IPS-15b (cell line): ENCODE results near the gene NRF1.
"Not testable (repeated sequence)": the region's sequence is repeated elsewhere in the genome, so short reads cannot be mapped to it uniquely, and the experiment has no call there.

Experiments used
- H3K27me3 ChIP-seq: one replicate; pipeline ENCODE4 v1.6.1; 2013; ENCODE audit warnings: low read length; ENCODE audit not compliant: control insufficient read depth, insufficient read depth
- H3K36me3 ChIP-seq: one replicate; pipeline ENCODE4 v1.6.1; 2013; ENCODE audit warnings: low read length; ENCODE audit not compliant: control insufficient read depth, insufficient read depth
- H3K4me1 ChIP-seq: one replicate; pipeline ENCODE4 v1.6.1; 2013; ENCODE audit warnings: mild to moderate bottlenecking, low read length; ENCODE audit not compliant: control insufficient read depth, insufficient read depth
- H3K4me3 ChIP-seq: one replicate; pipeline ENCODE4 v1.5.1; 2013; ENCODE audit warnings: low read depth, low read length
- H3K9ac ChIP-seq: one replicate; pipeline ENCODE4 v1.6.1; 2013; ENCODE audit warnings: low read depth, mild to moderate bottlenecking, low read length
- H3K9me3 ChIP-seq: one replicate; pipeline ENCODE4 v1.6.1; 2013; ENCODE audit warnings: mild to moderate bottlenecking, low read length; ENCODE audit not compliant: control insufficient read depth, insufficient read depth

NRF1 gene

DNA sequence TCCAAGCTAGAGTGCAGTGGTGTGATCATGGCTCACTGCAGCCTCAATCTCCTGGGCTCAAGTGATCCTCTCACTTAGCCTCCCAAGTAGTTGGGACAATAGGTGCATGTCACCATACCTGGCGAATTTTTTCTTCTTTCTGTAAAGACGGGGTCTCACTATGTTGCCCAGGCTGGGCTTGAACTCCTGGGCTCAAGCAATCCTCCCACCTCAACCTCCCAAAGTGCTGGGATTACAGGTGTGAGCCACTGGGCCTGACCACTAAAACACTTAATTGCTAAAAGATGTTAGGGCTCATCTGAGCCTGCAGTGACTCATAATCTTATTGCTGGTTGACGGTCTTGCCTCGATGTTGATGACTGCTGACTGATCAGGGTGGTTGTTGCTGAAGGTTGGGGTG is 63.0 kb downstream of the NRF1 start:
- not testable (repeated sequence) for H3K36me3 ChIP-seq, H3K4me1 ChIP-seq, H3K27me3 ChIP-seq, H3K4me3 ChIP-seq, H3K9ac ChIP-seq, H3K9me3 ChIP-seq

DNA sequence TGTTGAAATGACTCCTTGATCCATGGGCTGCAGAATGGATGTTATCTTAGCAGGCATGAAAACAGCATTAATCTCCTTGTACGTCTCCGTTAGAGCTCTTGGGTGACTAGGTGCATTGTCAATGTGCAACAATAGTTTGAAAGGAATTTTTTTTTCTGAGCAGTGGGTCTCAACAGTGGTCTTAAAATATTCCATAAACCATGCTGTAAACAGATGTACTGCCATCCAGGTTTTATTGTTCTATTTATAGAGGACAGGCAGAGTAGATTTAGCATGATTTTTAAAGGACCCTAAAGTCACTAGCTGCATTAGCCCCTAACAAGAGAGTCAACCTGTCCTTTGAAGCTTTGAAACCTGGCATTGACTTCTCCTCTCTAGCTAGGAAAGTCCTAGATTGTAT is 64.0 kb downstream of the NRF1 start:
- Histone ChIP-seq H3K4me1 (no peaks in the 10 kb centered on the region), H3K4me3 (no peak overlapping the region), H3K9ac (no peak overlapping the region), H3K27me3 (no peaks in the 10 kb centered on the region), H3K36me3 (peaks cover 3% of the 10 kb centered on the region), H3K9me3 (no peaks in the 10 kb centered on the region)

DNA sequence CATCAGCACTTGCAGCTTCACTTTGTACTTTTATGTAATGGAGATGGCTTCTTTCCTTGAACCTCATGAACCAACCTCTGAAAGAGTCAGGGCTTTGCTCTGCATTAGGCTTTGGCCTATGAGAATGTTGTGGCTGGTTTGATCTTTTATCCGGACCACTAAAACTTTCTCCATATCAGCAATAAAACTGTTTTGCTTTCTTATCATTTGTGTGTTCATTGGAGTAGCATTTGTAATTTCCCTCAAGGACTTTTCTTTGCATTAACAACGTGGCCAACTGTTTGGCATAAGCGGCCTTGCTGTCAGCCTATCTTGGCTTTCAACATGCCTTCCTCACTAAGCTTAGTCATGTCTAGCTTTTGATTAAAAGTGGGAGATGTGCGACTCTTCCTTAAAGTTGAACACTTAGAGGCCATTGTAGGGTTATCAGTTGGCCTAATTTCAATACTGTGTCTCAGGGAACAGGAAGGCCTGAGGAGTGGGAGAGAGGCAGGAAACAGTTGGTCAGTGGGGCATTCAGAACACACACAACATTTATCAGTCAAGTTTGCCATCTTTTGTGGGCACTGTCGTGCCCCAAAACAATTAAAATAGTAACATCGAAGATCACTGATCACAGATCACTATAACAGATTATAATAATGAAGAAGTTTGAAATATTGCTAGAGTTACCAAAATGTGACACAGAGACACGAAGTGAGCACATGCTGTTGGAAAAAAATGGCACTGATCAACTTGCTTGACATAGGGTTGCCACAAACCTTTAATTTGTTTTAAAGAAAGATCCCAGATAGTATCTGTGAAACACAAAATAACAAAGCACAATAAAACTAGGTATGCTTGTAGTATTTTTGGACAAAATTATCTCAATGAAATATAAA is 64.7 kb downstream of the NRF1 start:
- Histone ChIP-seq H3K4me1 (no peaks in the 10 kb centered on the region), H3K27me3 (no peaks in the 10 kb centered on the region), H3K9ac (no peak overlapping the region), H3K36me3 (peaks cover 3% of the 10 kb centered on the region), H3K9me3 (no peaks in the 10 kb centered on the region), H3K4me3 (no peak overlapping the region)

DNA sequence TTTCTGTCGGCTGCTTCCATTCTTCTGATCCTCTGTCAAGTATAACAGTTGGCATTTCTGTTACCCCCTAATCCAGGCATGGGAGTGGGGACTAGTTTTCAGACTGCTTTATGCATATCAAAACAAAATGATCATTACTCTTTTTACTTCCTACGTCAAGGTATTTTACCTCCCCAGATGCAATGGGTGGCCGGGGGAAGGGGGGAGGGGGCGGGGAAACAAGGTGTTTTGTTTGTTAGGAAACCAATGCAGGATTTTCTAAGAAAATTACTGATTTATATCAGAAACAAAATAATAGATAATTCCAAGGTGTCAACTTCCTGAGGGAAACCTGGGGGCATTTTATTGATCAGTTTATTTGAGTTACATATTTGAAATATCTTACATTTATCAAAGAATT is 66.3 kb downstream of the NRF1 start:
- no peaks in the 10 kb centered on the region for H3K27me3 ChIP-seq
- H3K9me3 ChIP-seq, result no peaks in the 10 kb centered on the region
- H3K9ac ChIP-seq, result no peak overlapping the region
- H3K4me3 ChIP-seq, result no peak overlapping the region
- H3K4me1 ChIP-seq, result no peaks in the 10 kb centered on the region
- H3K36me3 ChIP-seq, result peaks cover 3% of the 10 kb centered on the region

DNA sequence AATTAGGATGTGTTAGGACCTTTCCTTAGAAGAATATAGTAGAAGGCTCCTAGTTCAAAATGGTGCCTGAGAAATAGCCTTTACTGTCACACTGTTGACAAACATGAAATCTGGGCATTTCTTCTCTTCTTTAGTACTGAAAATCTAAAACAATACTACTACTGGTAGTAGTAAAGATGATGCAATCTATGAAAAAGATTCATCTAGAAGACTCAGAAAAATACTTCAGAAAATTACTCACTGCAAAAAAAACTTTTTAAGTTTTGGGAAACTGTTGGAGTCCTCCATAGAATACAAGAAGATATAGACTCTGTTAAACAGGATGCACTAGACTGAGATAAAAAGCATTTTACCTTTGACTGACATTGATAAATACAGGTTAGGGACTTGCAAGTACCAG is 67.1 kb downstream of the NRF1 start:
- Histone ChIP-seq H3K36me3 (peaks cover 3% of the 10 kb centered on the region), H3K9ac (no peak overlapping the region), H3K4me3 (no peak overlapping the region), H3K9me3 (no peaks in the 10 kb centered on the region), H3K4me1 (no peaks in the 10 kb centered on the region), H3K27me3 (no peaks in the 10 kb centered on the region)

DNA sequence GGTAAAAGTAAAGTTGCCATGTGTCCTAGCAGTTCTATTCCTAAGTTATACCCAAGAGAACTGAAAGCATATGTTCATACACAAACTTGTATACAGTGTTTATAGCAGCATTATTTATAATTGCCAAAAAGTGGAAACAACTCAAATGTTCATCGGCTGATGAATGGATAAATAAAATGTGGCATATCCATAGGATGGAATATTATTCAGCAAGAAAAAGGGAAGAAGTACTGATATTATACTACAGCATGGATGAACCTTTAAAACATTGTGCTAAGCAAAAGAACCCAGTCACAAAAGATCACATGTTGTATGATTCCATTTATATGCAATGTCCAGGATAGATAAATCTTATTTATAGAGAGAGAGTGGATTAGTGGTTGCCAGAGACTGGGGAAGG is 68.9 kb downstream of the NRF1 start:
- H3K36me3 ChIP-seq, result peaks cover under 1% of the 10 kb centered on the region
- no peak overlapping the region for H3K9ac ChIP-seq
- H3K9me3 ChIP-seq, result no peaks in the 10 kb centered on the region
- H3K27me3 ChIP-seq, result no peaks in the 10 kb centered on the region
- H3K4me3 ChIP-seq, result no peak overlapping the region
- H3K4me1 ChIP-seq, result no peaks in the 10 kb centered on the region

DNA sequence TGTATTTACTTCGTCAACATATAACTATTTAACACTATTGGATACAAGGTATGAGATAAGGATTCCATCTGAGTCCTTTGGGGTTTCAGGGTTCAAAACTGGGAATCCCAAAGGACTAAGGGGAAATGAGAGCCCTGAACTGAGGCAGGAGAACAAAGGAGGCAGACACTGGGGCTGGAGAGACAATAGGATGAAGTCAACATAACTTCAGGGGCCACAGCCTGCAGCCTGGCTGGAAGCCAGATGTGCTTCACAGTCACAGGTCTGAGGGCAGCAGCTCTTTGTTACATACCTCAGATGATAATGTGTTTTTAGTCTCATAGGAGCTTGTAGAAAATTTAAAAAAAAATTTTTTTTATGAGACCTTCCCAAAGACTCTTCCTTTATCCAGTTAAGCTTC is 73.3 kb downstream of the NRF1 start:
- no peak overlapping the region for H3K4me3 ChIP-seq
- H3K4me1 ChIP-seq, result no peaks in the 10 kb centered on the region
- no peak overlapping the region for H3K9ac ChIP-seq
- no peaks in the 10 kb centered on the region for H3K9me3 ChIP-seq
- H3K36me3 ChIP-seq, result no peaks in the 10 kb centered on the region
- no peaks in the 10 kb centered on the region for H3K27me3 ChIP-seq

DNA sequence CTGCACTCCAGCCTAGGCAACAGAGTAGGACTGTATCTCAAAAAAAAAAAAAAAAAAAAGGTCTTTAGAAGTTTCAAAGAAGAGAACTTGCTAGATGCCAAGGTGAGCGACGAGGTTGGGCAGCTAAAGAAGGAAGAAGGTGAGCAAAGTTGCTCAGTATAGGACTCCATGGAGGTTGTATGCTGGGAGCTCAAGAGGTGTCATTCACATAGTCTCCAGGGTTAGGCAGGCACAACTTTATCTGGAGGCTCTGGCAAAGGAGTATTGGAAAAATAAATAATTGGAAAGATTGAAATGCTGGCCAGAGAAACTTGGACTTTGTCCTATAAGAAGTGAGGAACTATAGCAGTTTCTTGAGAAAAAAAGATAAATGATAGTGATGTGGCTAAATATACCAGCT is 74.5 kb downstream of the NRF1 start:
- H3K9ac ChIP-seq, result no peak overlapping the region
- no peaks in the 10 kb centered on the region for H3K36me3 ChIP-seq
- H3K4me1 ChIP-seq, result no peaks in the 10 kb centered on the region
- H3K9me3 ChIP-seq, result no peaks in the 10 kb centered on the region
- H3K27me3 ChIP-seq, result no peaks in the 10 kb centered on the region
- no peak overlapping the region for H3K4me3 ChIP-seq

DNA sequence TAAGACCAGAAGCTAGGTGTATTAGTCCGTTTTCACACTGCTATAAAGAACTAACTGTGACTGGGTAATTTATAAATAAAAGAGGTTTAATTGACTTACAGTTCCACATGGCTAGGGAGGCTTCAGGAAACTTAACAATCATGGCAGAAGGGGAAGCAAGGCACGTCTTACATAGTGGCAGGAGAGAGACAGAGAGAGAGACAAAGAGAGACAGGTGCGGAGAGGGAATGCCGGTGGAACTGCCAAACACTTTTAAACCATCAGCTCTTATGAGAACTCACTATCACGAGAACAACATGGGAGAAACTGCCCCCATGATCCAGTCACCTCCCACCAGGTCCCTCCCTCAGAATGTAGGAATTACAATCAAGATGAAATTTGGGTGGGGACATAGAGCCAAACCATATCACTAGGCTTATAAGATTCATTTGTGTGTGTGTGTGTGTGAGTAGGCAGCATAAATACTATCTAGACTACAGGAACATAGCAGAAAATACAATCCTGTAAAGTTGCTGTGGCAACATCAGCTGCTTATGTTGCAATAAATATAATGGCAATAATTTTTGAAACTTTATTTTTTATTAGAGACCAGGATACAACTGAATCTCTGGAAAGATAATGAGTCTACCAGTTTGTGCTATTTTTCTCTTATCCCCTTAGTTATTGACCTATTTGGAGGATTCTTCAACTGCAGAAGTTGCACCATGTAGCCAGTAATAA is 77.1 kb downstream of the NRF1 start:
- Histone ChIP-seq H3K9ac (no peak overlapping the region), H3K4me1 (no peaks in the 10 kb centered on the region), H3K27me3 (no peaks in the 10 kb centered on the region), H3K4me3 (no peak overlapping the region), H3K9me3 (no peaks in the 10 kb centered on the region), H3K36me3 (peaks cover 3% of the 10 kb centered on the region)

DNA sequence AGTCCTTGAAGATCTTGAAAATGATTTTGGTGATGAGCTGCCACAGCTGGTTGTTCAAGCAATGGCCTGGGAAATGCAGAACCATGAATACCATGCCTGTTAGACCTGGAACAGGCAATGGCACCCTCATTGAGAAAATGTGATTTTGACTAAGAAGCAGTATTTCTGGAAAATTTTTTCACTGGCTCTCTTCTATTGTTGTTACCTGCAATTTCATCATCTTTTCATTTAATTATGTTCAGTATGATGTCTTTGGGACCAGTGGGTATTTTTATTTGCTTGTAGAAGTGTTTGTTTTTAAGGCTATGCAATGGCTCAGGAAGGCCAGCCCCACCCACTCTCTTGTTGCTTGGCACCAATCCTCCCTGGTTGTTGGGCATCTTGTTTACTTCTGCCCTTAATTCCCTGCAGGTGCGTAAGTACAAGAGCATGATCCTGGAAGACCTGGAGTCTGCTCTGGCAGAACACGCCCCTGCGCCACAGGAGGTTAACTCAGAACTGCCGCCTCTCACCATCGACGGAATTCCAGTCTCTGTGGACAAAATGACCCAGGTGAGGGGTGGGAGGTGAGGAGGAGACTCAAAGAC is 78.6 kb downstream of the NRF1 start:
- Histone ChIP-seq H3K36me3 (peaks cover 3% of the 10 kb centered on the region), H3K4me3 (no peak overlapping the region), H3K27me3 (no peaks in the 10 kb centered on the region), H3K4me1 (no peaks in the 10 kb centered on the region), H3K9me3 (no peaks in the 10 kb centered on the region), H3K9ac (no peak overlapping the region)

DNA sequence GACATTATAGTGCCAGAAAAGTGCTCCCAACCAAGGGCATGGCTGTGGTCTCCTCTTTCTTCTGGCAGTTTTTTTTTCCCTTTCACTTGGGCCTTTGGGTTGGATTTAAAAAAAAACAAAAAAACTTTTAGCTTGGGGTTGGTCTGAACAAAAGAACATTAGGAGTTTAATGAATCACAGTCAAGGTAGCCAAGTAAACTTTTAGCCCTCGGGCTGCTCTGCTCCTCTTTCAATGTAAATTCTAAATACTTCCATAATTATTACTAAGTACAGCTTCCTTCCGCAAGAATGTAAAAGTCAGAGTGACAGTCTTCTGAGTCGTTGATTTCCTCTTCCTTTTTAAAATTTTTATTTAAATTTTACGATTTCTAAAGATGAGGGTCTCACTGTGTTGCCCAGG is 79.2 kb downstream of the NRF1 start:
- H3K4me1 ChIP-seq, result no peaks in the 10 kb centered on the region
- no peaks in the 10 kb centered on the region for H3K9me3 ChIP-seq
- H3K27me3 ChIP-seq, result no peaks in the 10 kb centered on the region
- peaks cover 3% of the 10 kb centered on the region for H3K36me3 ChIP-seq
- H3K4me3 ChIP-seq, result no peak overlapping the region
- H3K9ac ChIP-seq, result no peak overlapping the region
